PC-9 (cell line): ENCODE results near the gene OR6S1. TPM values are rescaled to one million over a fixed set of nuclear protein-coding genes. Genes with fewer than 3 reads are reported as not detected.
A peak's percentile ranks its signal among the peaks of the same experiment; 100 is the strongest.

Experiments used
- BruUV-seq: library from RNA; stranded (reverse); fragments of 400-500 nt; replicated peaks from 2 replicates; lab custom pipeline; 2021; lab: Mats Ljungman, UMichigan
- CTCF ChIA-PET: fragments of 300-600 bp; sonication (Branson Sonifier 250); formaldehyde crosslinking; loops from one replicate; lab custom pipeline; 2022; ENCODE audit warnings: antibody characterized with exemption; lab: Charles Lee
- POLR2A ChIA-PET: fragments of 300-600 bp; sonication (Branson Sonifier 250); formaldehyde crosslinking; loops from one replicate; lab custom pipeline; 2022; ENCODE audit warnings: antibody characterized with exemption; ENCODE audit not compliant: unreplicated experiment; lab: Charles Lee
- DNase-seq, 2 experiments: peaks; one replicate each; pipeline versions ENCODE4 v3.0.0 to v3.0.0-alpha.2; 2015 to 2022; ENCODE audit warnings: mixed read lengths in 1 of 2
- H2AFZ ChIP-seq: fragments of 200-600 bp; sonication (generic); 2 replicates; pipeline ENCODE4 v1.8.1; 2017; ENCODE audit warnings: antibody characterized with exemption
- H3F3A ChIP-seq: fragments of 200-600 bp; sonication (generic); 2 replicates; pipeline ENCODE4 v1.8.1; 2017; ENCODE audit warnings: antibody characterized with exemption, mild to moderate bottlenecking, low read depth; ENCODE audit not compliant: insufficient read depth
- H3K27ac ChIP-seq: fragments of 200-600 bp; sonication (generic); 2 replicates; pipeline ENCODE4 v1.6.1; 2016; ENCODE audit warnings: mixed run types
- H3K27me3 ChIP-seq: fragments of 200-600 bp; sonication (generic); 2 replicates; pipeline ENCODE4 v1.6.1; 2016; ENCODE audit warnings: low read depth, mixed run types; ENCODE audit not compliant: insufficient read depth
- H3K36me3 ChIP-seq: fragments of 200-600 bp; sonication (generic); 2 replicates; pipeline ENCODE4 v1.6.1; 2016; ENCODE audit warnings: low read depth, mixed run types
- H3K4me1 ChIP-seq: fragments of 200-600 bp; sonication (generic); replicated peaks from 2 replicates; pipeline ENCODE4 v1.6.1; 2016; ENCODE audit warnings: mixed run types; ENCODE audit not compliant: insufficient read depth
- H3K4me2 ChIP-seq: fragments of 200-600 bp; sonication (generic); 2 replicates; pipeline ENCODE4 v1.6.1; 2017; ENCODE audit warnings: mixed run types
- H3K4me3 ChIP-seq: fragments of 200-600 bp; sonication (generic); 2 replicates; pipeline ENCODE4 v1.6.1; 2016; ENCODE audit warnings: mixed run types
- H3K79me2 ChIP-seq: fragments of 200-600 bp; sonication (generic); 2 replicates; pipeline ENCODE4 v1.6.1; 2017; ENCODE audit warnings: low read depth, mixed run types
- H3K9me2 ChIP-seq: fragments of 200-600 bp; sonication (generic); 2 replicates; pipeline ENCODE4 v1.8.1; 2017; ENCODE audit warnings: mild to moderate bottlenecking; ENCODE audit not compliant: insufficient read depth
- H3K9me3 ChIP-seq: fragments of 200-600 bp; sonication (generic); 2 replicates; pipeline ENCODE4 v1.8.1; 2016; ENCODE audit warnings: low read depth; ENCODE audit not compliant: insufficient read depth
- H4K20me1 ChIP-seq: fragments of 200-600 bp; sonication (generic); 2 replicates; pipeline ENCODE4 v1.8.1; 2017; ENCODE audit not compliant: insufficient read depth
- EZH2 ChIP-seq: fragments of 200-600 bp; sonication (generic); IDR thresholded peaks from 2 replicates; pipeline ENCODE4 v1.8.0; 2017; ENCODE audit warnings: antibody characterized with exemption, low read depth
- intact Hi-C: fragments of 100-400 bp; cut with micrococcal nuclease; formaldehyde crosslinking; loops from one replicate; pipeline ENCODE4 v1.10.0; 2022; ENCODE audit not compliant: unreplicated experiment
- total RNA-seq: library from RNA; stranded (reverse); gene quantifications from 2 replicates; pipeline ENCODE4 v1.2.3, GENCODE V29; 2021
- TF ChIP-seq, protein P1 (sequence below): fragments of 200-600 bp; sonication (generic); conservative IDR thresholded peaks from 2 replicates; pipeline ENCODE4 v1.6.1; 2017; ENCODE audit warnings: mixed run types, antibody characterized with exemption, mild to moderate bottlenecking, moderate library complexity

Gene OR6S1
- total RNA-seq, 1 experiment from 2014 or later = not detected

DNA sequence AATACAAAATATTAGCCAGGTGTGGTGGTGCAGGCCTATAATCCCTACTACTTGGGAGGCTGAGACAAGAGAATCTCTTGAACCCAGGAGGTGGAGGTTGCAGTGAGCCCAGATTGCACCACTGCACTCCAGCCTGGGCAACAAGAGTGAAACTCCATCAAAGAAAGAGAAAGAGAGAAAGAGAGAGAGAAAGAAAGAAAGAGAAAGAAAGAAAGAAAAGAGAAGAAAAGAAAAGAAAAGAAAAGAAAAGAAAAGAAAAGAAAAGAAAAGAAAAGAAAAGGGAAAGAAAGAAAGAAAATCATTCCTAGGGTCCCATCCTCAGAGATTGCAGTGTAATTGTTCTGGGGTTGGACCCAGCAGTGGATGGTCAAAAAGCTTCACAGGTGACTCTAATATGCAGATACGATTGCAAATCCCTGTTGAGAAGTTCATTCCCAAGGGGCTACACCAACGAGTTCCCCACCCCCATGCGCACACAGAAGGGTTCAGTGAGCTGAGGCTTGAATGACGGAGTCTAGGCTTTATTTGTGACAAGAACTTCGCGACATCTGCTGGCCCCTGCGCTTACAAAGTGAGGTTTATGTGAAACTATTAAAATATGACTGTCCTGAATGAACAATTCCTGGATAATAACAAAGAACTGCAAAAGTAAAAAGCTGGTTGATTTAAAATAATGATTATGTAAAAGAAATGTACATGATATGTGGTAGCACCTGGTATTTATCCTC lies 32.9 kb downstream of the OR6S1 start:
- ChIA-PET CTCF (interaction anchor here (1.0 kb wide), 1 partner anchor 147 kb away, joined by 3 read pairs; the partner anchor contains the start of gene PIP4P1), POLR2A (interaction anchor here (0.6 kb wide), 1 partner anchor 73 kb away, joined by 3 read pairs; no protein-coding TSS in a partner anchor)
- Histone ChIP-seq H3K36me3 (no peaks in the 10 kb centered on the region), H3K27me3 (no peaks in the 10 kb centered on the region), H3K79me2 (no peaks in the 10 kb centered on the region), H3K4me2 (peak overlapping the region; percentile 44), H4K20me1 (no peaks in the 10 kb centered on the region), H3K4me3 (no peak overlapping the region), H3K9me3 (no peaks in the 10 kb centered on the region), H3K9me2 (no peaks in the 10 kb centered on the region), H3K27ac (no peak overlapping the region), H2AFZ (no peak overlapping the region), H3F3A (peaks cover 22% of the 10 kb centered on the region), H3K4me1 (peaks cover 15% of the 10 kb centered on the region)
- no peak for TF ChIP-seq EZH2
- TF ChIP-seq, protein P1, sequence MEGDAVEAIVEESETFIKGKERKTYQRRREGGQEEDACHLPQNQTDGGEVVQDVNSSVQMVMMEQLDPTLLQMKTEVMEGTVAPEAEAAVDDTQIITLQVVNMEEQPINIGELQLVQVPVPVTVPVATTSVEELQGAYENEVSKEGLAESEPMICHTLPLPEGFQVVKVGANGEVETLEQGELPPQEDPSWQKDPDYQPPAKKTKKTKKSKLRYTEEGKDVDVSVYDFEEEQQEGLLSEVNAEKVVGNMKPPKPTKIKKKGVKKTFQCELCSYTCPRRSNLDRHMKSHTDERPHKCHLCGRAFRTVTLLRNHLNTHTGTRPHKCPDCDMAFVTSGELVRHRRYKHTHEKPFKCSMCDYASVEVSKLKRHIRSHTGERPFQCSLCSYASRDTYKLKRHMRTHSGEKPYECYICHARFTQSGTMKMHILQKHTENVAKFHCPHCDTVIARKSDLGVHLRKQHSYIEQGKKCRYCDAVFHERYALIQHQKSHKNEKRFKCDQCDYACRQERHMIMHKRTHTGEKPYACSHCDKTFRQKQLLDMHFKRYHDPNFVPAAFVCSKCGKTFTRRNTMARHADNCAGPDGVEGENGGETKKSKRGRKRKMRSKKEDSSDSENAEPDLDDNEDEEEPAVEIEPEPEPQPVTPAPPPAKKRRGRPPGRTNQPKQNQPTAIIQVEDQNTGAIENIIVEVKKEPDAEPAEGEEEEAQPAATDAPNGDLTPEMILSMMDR = no peak
- BruUV-seq = no TSS peak
- intact Hi-C loops = loop anchor here (1.0 to 10.0 kb wide), 4 partner anchors 74 to 281 kb away; partner anchors contain the start of genes APEX1, OSGEP and TEP1
- no peak for DNase-seq

DNA sequence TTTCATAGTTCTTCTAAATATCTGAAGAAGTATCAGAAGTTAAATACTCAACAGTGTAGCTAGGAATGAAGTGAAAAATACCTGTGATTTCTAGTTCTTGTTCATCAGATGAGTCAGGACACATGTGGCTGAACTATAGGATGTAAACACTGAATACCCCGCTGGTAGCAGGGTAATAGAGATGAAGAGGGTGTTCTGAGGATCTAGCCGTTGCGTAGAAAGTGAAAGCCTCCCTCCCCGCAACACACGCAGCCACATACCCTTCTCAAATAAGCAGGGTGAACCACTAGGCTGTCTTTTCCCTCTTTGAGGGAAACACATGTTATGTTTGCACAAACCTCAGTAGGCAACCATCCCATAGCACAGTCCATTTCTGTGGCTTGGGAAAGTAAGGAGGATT lies 33.9 kb downstream of the OR6S1 start:
- CTCF ChIA-PET = interaction anchor here (0.6 to 1.1 kb wide), 3 partner anchors 85 to 190 kb away, joined by 3 to 5 read pairs (median 3); partner anchors contain the start of gene PIP4P1
- Histone ChIP-seq H3K4me1 (peaks cover 11% of the 10 kb centered on the region), H2AFZ (no peak overlapping the region), H3K4me2 (no peak overlapping the region), H3K4me3 (no peak overlapping the region), H4K20me1 (no peaks in the 10 kb centered on the region), H3F3A (peaks cover 18% of the 10 kb centered on the region), H3K36me3 (no peaks in the 10 kb centered on the region), H3K9me3 (no peaks in the 10 kb centered on the region), H3K9me2 (no peaks in the 10 kb centered on the region), H3K79me2 (no peaks in the 10 kb centered on the region), H3K27ac (no peak overlapping the region), H3K27me3 (no peaks in the 10 kb centered on the region)
- POLR2A ChIA-PET = interaction anchor here (0.6 kb wide), 1 partner anchor 264 kb away, joined by 8 read pairs; the partner anchor contains the start of gene PARP2
- intact Hi-C loops = loop anchor here (10.0 kb wide), 3 partner anchors 73 to 193 kb away; partner anchors contain the start of genes APEX1, OSGEP and TEP1
- BruUV-seq = no TSS peak
- TF ChIP-seq EZH2 = no peak
- TF ChIP-seq, protein P1 = no peak
- DNase-seq = no peak

DNA sequence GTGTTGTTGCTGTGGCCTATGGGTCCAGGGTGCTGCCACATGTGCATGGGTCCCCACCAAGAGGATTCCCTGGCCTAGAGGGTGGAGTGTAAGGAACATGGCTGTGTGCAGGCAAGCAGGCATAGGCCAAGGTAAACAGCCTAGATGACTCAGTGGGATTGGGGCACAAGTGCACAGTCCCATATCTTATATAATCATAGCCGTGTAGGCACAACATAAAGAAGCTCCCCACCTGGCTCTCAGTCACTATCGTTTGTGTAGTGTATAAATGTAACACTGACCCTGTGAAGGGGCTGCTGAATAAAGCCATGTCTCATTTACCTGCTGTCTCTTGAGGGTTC lies 34.6 kb downstream of the OR6S1 start:
- intact Hi-C loops = loop anchor here (10.0 kb wide), 3 partner anchors 72 to 192 kb away; partner anchors contain the start of genes APEX1, OSGEP and TEP1
- no peak overlapping the region for H3K27ac ChIP-seq
- H3F3A ChIP-seq = peaks cover 11% of the 10 kb centered on the region; the same call in 1 of the 2 replicates
- no peak for DNase-seq
- CTCF ChIA-PET = interaction anchor here (1.1 kb wide), 1 partner anchor 190 kb away, joined by 5 read pairs; no protein-coding TSS in a partner anchor
- no peaks in the 10 kb centered on the region for H3K9me3 ChIP-seq
- H3K4me3 ChIP-seq = no peak overlapping the region
- H3K79me2 ChIP-seq = no peaks in the 10 kb centered on the region
- no peaks in the 10 kb centered on the region for H3K27me3 ChIP-seq
- H4K20me1 ChIP-seq = no peaks in the 10 kb centered on the region
- no peak overlapping the region for H3K4me2 ChIP-seq
- no peak for TF ChIP-seq EZH2
- TF ChIP-seq, protein P1 = no peak
- H3K9me2 ChIP-seq = no peaks in the 10 kb centered on the region
- H2AFZ ChIP-seq = no peak overlapping the region
- BruUV-seq = no TSS peak
- POLR2A ChIA-PET = no interaction called here
- H3K4me1 ChIP-seq = peaks cover 6% of the 10 kb centered on the region
- H3K36me3 ChIP-seq = no peaks in the 10 kb centered on the region
